ENCODE results near the gene POLN.

The POLN gene

GRCh38 chr4:2116687-2117400 is 125.1 kb downstream of the POLN start:
- no peak for DNase-seq (ENCODE audit: low read depth, low spot score)

- DNase-seq (ENCODE audit: low read depth, low spot score) = no peak
Measured at GRCh38 chr4:2105559-2105958, 136.4 kb downstream of the POLN start.

- no peak for DNase-seq (ENCODE audit: low read depth, low spot score)
Measured at GRCh38 chr4:2104556-2105345, 137.2 kb downstream of the POLN start.

GRCh38 chr4:2103843-2104547 is 137.9 kb downstream of the POLN start:
- no peak for DNase-seq (ENCODE audit: low read depth, low spot score)

GRCh38 chr4:2103127-2103842 is 138.6 kb downstream of the POLN start:
- DNase-seq (ENCODE audit: low read depth, low spot score) = no peak

GRCh38 chr4:2102045-2102883 is 139.7 kb downstream of the POLN start:
- no peak for DNase-seq (ENCODE audit: low read depth, low spot score)

GRCh38 chr4:2101346-2102044 is 140.4 kb downstream of the POLN start:
- DNase-seq (ENCODE audit: low read depth, low spot score) = no peak

GRCh38 chr4:2096073-2096609 is 145.8 kb downstream of the POLN start:
- no peak for DNase-seq (ENCODE audit: low read depth, low spot score)

GRCh38 chr4:2095236-2096072 is 146.5 kb downstream of the POLN start:
- DNase-seq (ENCODE audit: low read depth, low spot score) = no peak

GRCh38 chr4:2094545-2094944 is 147.4 kb downstream of the POLN start:
- DNase-seq (ENCODE audit: low read depth, low spot score) = no peak

GRCh38 chr4:2093265-2093664 is 148.7 kb downstream of the POLN start:
- no peak for DNase-seq (ENCODE audit: low read depth, low spot score)

GRCh38 chr4:2092669-2093053 is 149.3 kb downstream of the POLN start:
- no peak for DNase-seq (ENCODE audit: low read depth, low spot score)

GRCh38 chr4:2091990-2092668 is 149.8 kb downstream of the POLN start:
- no peak for DNase-seq (ENCODE audit: low read depth, low spot score)

GRCh38 chr4:2090642-2091041 is 151.3 kb downstream of the POLN start:
- DNase-seq (ENCODE audit: low read depth, low spot score) = no peak

- DNase-seq (ENCODE audit: low read depth, low spot score) = no peak
Measured at GRCh38 chr4:2089222-2089621, 152.7 kb downstream of the POLN start.

GRCh38 chr4:2087170-2087569 is 154.8 kb downstream of the POLN start:
- no peak for DNase-seq (ENCODE audit: low read depth, low spot score)

GRCh38 chr4:2085496-2085901 is 156.4 kb downstream of the POLN start:
- DNase-seq (ENCODE audit: low read depth, low spot score) = no peak

- no peak for DNase-seq (ENCODE audit: low read depth, low spot score)
Measured at GRCh38 chr4:2084316-2084715, 157.6 kb downstream of the POLN start.

- no peak for DNase-seq (ENCODE audit: low read depth, low spot score)
Measured at GRCh38 chr4:2083826-2084160, 158.1 kb downstream of the POLN start.

Measured in activated CD4-positive, CD25-positive, alpha-beta regulatory T cell treated with anti-CD3 and anti-CD28 coated beads, Interleukin-2, amount 50 U/mL, for 16 hours (primary cell).